ENCODE data around the gene CEP131.
A peak's percentile ranks its signal among the peaks of the same experiment; 100 is the strongest.

Gene CEP131

DNA sequence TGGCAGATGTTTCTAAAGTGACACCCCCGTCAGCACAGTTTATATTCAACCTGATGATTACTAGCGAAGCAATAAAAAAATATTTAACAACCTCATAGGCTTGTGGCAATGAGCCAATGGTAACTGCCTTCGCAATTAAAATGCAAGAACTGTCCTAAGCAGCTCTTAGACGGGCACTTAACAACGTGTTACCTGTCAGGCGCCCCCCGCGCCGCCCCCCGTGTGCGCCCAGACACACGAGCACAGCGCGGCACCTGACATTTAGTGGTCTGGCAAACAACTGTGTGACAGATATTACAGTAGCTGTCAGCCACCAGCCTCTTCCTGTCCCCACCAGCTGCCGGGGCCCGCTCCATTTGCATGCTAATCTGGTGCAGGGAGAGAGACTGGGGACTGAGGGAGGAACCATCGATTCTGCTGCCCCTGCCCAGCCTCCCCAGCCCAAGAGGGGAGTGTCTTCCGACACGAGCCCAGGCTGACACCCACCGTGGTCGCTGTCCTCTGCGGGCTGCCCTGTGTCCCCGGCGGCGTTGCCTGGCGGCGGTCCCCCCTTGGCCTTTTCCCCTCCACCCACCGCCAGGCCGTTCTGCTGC is 29.0 kb upstream of the CEP131 start:
- DNase-seq (ENCODE audit: low read depth), result no peak

DNA sequence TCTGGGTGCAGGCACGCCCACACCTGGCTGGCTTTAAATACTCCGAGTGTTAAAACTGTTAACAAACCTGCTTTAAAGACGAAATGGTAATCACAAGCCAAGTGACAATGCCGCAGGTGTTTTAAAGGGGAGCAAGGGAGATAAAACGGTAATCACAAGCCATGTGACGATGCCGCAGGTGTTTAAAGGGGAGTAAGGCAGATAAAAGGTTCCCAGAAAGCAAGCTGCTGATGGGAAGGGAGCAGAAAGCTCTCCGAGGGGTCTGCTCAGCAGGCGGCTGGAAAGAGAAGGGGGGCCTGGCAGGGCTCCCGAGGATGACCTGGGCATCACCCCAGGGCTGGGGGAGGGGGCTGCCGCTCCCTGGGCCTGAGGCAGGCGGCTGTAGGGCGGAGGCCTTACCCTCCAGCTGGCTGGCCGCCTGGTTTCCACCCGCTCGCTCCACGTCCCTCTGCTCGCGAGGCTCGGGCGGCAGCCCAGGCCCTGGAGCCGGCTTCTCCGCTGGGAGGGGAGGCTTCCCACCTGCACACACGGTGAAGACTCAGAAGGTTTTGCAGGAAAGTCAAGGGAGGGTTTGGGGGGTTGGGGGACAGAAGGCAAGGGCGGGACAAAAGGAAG is 28.4 kb upstream of the CEP131 start:
- DNase-seq (ENCODE audit: low read depth), result no peak

DNA sequence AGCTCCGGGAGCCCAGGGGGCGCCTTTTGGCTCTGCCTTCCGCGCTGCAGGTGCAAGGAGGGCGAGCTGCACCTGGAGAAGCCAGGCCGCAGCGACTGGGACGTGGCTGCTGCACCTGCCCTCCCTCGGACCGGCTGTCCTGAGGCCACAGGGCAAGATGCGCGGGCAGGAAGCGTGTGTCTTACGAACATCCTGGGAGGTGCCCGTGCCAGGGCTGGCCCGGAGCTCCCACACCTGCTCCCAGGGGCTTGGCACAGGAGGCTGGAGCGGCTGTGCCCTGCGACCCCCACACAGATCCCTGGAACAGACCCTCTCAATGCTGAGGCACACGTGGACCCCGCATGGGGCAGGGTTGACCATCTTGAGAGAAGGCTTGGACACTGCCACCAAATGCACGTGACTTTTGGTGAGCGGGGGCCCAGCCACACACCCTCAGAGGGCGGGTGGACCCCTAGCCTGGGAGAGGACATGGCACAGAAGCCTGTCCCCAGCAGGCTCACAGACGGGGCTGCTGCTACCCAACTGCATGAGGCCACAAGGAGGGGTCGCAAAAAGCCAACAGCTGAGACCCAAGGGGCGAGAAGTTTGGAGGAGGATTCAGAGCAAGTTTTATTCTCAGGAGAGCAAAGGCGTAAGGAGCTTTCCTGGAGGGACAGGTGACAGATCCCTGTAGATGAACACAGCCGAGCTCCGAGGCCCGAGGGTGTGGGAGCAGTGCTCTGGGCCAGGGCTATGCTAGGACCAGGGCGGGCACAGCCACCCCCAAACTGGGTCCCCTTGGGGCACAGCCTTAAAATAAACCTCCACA is 27.7 kb upstream of the CEP131 start:
- no peak for DNase-seq (ENCODE audit: low read depth)

DNA sequence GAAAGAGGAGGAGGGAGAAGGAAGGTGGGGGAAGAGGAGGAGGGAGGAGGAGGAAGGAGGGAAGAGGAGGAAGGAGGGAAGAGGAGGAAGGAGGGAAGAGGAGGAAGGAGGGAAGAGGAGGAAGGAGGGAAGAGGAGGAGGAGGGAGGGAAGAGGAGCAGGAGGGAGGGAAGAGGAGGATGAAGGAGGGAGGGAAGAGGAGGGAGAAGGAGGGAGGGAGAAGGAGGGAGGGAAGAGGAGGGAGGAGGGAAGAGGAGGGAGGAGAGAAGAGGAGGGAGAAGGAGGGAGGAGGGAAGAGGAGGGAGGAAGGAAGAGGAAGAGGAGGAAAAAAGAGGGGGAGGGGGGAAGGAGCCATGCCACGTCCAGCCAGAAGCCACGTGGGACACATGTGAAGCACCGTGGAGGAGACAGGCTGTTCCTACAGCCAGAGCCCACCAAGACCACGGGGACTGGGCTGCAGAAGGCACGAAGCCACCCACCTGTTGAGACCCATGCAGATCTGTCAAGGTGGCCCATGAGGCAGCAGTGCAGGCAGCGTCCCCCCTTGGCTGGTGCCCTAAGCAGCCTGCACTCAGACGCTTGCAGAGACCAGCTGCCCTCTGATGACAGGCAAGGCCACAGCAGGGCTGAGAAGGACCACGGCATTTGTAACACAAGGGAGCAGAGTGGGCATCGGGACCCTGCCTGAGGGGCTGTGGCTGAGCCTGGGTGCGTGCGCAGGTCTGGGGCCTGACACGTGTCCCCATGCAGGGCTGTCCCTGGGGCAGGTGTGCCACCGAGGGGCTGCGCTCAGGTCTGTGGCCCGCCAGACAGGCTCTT is 26.7 kb upstream of the CEP131 start:
- no peak for DNase-seq (ENCODE audit: low read depth)

DNA sequence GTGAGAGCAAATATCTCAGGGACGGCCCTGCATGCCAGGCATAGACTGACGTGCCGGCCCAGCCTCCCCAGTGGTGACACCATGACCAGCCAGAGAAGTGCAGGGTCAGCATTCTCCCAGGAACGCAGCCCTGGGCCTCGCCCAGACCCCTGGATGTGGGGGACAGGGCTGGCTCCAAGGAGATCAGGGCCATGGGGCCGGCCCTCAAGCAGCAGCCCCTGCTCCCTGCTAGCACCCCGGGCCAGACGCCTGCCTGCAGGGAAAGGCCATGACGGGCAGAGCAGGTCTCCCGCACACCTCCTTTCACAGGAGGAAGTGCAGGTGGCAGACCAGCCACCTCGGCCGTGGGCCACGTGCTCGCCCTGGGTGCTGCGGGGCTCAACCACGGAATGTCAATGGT is 25.9 kb upstream of the CEP131 start:
- DNase-seq (ENCODE audit: low read depth), result no peak

DNA sequence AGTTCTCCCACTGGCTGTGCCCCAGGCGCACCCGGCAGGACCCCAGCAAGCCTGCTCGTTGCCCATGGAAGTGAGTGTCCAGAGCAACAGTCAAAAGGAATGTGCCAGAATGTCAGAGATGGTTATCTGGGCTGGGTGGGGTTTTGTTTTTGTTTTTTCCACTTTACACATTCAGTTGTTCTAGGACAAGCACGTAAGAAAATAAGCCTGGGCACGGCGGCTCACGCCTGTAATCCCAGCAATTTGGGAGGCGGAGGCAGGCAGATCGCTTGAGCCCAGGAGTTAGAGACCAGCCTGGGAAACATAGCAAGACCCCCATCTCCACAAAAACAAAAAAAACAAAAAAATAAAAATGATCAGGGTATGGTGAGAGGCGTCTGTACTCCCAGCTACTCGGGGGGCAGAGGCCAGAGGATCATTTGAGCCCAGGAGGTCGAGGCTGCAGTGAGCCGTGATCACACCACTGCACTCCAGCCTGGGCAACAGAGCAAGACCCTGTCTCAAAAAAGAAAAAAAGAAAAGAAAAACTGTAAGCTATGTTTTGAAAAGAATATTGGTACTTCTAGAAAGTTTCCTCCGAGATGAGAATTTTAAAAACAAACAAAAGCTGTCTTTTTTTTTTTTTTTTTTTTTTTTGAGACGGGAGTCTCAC is 24.7 kb upstream of the CEP131 start:
- no peak for DNase-seq (ENCODE audit: low read depth)

DNA sequence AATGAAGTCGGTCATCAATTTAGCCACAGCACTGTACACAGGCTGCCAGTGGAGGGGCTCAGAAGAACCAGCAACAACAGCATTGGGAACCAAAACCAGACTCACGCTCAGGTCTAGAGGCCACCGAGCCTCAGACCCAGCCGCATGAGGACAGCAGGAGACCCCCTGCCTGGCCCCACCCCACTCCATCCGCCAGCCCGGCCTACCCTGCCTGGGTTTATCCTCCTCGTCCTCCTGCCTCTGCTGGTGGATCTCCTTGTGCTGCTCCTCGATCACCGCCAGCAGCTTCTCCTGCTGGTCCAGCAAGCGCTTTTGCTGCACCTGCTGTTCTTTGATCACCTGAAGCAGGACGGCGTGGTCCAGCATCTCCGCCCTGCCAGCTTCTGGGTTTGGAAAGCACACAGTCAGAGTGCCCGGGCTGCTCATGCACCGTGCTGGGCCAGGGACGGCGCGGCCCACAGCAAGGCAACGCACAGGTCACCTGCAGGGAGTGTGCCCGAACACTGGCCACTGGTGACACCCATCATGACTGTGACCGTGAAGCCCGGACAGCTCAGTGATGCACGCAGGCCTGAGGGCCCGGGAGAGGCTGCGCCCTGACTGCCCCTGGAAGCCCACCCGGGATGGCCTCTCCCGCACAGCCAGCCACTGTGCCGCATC is 24.0 kb upstream of the CEP131 start:
- DNase-seq (ENCODE audit: low read depth), result no peak

DNA sequence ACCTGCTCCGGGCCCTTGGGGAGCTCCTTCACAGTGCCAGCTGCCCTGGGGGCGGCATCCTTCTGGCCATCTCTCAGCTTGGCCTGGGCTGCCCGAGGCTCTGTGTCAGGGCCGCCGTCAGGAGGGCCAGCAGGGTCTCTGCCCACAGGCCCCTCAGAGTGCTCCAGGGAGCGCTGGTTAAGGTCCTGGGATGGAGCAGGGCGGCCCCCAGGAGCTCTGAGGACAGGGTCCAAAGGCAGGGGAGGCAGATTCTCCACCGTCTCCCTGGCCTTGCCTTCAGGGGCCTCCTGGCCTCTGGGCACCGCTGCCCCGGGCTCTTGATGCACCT is 23.5 kb upstream of the CEP131 start:
- DNase-seq (ENCODE audit: low read depth), result no peak

DNA sequence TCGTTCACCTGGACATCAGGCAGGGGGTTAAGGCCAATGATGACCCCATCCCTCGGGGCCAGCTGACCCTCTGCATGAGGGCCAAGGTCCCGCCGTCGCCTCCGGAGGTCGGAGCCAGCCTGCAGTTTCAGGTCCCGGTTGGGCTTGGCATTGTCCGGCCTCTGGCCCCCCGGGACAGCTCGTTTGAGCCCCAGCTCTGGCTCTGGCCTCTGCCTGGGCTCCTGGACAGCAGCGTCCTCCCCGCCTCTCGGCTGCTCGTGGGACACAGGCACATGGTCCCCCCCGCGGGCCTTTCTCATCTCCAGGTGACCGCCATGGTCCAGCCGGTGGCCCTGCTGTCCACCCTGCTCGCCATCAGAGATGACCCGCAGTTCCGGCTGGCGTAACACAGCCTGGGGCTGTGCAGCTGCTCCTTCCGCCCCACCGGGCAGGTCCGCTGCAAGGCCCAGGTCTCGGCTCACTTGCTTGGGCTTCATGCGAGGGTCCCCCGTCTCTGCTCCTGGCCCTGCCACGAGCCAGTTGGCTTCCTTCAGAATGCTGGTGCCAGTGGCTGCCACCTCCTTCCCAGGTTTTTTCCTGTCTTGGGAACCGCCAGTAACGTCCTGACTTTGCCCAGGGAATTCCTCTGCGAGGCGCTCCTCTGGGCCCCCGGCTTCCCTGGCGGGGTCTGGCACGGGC is 23.0 kb upstream of the CEP131 start:
- no peak for DNase-seq (ENCODE audit: low read depth)

DNA sequence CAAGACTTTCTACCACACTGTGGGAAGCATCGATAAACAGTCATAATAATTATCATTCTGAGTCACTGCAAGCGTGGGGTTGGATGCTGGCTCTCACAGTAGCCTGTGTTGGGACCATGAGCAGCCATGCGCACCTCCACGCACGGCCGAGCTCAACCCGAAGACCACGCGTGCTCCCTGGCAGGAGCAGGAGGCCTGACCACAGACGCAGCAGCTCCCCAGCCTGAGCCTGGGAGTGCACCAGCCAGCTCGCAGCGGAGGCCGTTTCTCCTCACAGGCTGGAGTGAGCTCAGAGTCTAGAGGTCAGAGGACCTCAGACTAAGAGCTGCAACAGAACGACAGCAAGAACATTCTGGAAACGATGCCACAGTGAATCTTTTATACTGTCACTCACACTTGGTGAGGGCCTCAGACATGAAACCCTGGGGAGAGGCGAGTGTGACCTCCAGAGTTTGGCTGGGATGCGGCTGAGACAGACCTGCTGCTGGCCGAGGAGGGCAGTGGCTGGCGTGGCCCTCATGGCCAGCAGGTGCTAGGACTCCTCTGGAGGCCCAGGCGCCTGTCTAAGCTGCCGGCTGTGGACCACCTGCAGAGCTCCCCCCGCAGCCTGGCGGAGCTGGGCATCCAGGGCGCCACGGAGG is 22.4 kb upstream of the CEP131 start:
- DNase-seq (ENCODE audit: low read depth), result no peak

DNA sequence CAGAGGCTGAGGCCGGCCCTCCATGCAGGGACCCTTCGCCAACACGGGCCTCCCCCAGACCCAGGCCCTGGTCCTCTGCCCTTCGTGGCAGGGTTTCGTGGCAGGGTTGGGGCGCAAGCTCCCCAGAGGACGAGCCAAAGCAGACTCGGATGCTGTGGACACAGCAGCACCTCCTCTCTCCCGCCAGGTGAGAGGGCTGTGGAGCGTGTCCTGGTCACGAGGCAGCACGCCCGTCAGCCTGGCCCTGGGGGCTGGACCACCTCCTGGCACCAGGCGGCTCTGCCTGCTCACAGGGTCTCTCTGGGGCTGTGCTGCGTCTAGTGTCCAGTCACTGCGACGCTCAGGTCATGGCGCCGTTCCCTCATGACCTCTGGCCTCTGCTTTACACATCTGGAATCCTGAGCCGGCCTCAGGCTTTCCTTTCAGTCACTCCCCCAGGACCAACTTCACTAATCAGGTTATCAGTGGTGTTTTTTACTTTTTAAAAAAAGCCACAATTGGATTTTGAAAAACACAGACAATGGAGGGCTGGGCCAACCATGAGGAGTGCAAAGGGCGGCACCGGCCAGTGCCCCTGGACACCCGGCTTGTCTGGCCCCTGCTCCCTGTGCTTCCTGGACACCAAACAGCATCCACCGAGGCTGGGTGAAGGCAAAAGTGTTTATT is 21.7 kb upstream of the CEP131 start:
- DNase-seq (ENCODE audit: low read depth), result no peak

DNA sequence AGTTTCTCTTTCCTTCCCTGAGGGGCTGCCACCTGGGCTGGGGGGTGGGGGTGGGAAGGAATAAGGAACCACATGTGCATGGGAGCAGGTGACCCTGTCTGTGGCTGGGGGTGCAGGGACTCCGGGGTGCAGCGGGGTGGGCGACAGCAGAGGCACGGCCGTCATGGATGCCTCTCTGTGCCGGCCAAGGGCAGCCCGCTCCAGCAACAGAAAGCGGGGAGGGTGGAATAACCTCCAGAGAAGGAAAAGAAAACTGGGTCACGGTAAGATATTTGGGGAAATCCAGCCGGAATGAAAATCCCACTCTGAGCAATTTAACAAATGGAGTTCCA is 20.5 kb upstream of the CEP131 start:
- no peak for DNase-seq (ENCODE audit: low read depth)

DNA sequence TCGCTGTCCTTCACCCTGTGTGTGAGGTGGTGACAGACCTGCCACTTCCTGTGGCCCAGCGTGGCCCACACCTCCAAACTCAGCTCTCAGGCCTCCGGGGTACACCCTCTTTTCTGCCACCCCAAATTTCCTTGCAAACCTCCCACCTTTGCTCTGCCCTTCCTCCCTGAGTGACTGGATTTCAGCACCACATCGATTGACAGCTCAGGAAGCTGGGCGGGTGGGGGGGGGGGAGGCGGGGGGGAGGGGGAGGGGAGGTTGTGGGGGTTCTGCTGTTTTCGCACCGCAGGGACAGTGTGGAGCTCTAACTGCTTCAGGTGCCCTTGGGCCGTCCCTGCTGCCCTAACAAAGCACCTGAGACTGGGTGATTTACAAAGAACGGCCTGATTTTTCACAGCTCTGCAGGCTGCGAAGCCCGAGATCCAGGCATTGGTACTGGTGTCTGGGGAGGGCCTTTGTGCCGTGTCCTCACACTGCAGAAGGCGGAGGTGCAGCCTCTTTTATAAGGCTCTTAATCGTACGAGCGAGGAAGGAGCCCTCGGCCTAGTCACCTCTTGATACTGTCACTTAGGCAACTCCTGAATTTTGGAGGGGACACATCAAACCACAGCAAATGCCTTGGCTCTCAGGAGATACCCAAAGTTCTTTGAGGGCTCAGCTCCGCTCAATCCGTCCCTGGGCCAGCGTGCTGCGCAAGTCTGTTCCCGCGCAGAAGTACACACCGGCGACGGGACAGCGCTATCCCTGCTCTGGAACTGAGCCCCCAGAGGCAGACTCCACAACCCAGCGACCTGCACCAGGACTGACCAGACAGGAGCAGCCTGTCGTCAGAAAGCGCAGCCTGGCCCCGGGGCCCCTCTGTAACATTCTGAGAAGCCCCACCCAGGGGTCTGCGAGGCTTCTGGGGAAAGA is 19.9 kb upstream of the CEP131 start:
- no peak for DNase-seq (ENCODE audit: low read depth)

DNA sequence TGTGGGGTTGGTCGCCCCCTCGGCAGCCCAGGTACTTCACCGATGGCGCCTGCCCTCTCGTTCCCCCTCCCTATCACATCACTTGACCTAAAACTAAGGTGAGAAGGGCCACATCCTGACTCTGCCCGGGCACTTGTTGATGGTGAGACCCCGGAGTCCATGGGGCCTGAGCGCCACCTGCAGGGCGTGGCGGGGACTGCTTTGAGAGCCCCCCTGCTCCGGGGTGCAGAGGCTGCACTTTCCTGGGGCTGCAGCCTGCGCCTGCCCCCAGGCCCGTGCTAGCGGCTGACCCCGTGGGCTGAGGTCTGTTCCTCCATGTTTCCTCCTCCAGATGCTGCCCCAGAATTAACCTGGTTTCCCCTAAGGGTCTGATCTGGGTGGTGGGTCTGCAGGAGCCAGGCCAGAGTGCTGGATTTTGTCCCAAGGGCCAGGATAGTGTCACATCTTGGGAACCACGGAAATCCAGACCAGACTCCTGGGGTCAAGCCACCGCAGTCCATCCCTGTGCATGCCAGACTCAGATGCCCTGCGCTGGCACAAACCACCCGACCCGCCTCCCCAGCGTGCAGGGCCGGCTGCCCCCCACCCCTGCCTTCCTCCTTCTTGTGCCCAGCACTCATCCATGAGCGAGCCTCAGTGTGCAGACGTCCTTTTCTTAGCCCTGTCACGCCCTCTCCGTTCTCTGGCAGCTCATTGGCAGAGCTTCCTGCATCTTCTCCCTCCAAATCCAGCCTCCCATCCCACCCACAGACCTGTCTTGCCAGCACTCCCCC is 19.1 kb upstream of the CEP131 start:
- peak; percentile 48 for DNase-seq (ENCODE audit: low read depth)

DNA sequence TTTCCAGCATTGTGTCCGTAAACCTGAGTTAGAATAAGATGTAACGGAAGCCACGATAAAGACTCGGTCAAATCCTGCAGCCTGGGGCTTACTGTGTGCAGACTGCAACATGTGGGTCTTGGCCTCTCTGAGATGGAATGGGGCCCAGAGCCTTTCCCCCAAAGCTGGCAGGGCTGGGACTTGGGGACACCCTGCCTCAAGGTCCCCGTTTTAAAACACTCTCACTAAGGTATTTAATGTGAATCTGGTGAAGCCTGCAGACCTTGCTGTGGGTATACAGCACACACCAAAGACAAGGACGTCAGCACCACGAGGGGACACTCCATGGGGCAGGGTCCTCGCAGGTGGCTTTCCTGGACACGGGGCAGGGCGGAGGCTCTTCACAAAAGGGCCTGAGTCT is 18.4 kb upstream of the CEP131 start:
- no peak for DNase-seq (ENCODE audit: low read depth)

DNA sequence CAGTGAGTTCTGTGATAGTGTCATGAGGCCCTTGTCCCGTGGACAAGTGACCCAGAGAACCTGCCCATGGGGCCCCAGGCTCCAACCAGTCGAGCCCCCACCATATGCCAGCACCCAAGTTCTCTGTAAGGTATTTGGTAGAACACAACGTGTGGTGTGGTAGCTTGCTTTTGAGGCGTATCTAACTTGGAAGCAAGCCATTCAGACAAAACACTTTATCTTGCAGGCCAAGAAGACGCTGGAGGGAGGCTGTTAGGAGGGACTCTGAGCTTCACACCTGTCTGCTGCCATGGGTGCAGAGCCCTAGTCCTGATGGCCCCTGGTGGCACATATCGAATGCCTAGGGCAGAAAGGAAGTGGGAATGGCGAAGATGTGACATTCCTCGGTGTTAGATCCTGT is 18.0 kb upstream of the CEP131 start:
- no peak for DNase-seq (ENCODE audit: low read depth)

DNA sequence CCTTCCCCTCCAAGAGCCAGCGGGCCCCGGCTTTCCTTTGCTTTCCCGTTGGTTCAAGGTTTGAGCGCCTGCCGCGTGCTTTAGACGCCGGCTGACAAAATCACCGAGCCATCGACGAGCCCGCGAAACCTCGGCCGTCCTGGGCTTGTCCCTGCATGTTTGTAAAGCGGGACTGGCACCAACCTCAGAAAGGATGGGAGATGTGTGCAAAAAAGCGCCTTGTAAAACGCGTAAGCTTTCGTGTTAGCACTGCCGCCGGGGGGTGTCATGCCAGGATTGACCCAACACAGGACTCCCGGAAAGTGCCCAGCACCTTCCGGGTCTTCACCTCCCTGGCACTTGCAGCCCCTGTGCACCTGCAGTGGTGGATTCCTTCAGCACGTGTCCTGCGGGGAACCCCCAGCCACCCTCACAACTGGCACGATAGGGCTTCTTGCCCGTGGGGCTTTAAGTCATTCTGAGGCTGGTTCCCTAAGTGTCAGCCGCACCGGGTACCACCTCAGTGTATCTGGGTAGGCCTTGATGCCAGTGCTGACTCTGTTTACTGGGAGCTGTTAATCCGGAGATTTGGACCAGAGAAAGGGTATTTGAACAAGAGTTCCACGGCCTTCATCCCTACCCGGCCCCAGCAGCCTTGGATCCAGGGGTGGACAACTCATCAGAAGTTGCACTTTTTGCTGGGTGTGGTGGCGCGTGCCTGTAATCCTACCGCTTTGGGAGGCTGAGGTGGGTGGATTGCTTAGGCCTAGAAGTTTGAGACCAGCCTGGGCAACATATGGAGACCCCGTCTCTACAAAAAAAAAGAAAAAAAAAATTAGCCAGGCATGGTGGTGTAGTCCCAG is 17.2 kb upstream of the CEP131 start:
- DNase-seq (ENCODE audit: low read depth), result peak; percentile 34
